Panc1 (cell line): ENCODE measurements around the gene DZIP3. TPM values are rescaled to one million over a fixed set of nuclear protein-coding genes. Genes with fewer than 3 reads are reported as not detected.

Experiments used
- ATAC-seq: fragments of 200-7000 bp; cut with Tn5 transposase; 2 replicates; pipeline ENCODE4 v1.9.1; 2020; ENCODE audit warnings: mild to moderate bottlenecking, moderate library complexity
- BruUV-seq: library from RNA; stranded (reverse); fragments of 400-500 nt; replicated peaks from 2 replicates; lab custom pipeline; 2021; lab: Mats Ljungman, UMichigan
- CTCF ChIA-PET: fragments of 300-600 bp; sonication (Branson Sonifier 250); formaldehyde crosslinking; loops from one replicate; lab custom pipeline; 2022; ENCODE audit warnings: antibody characterized with exemption; lab: Charles Lee
- POLR2A ChIA-PET: fragments of 300-600 bp; sonication (Branson Sonifier 250); formaldehyde crosslinking; loops from one replicate; lab custom pipeline; 2022; ENCODE audit warnings: antibody characterized with exemption; lab: Charles Lee
- DNase-seq: peaks from one replicate; pipeline ENCODE4 v3.0.0-alpha.2; 2010; ENCODE audit warnings: low read depth, low spot score
- H3K27ac ChIP-seq: 2 replicates; pipeline ENCODE4 v1.5.1; 2011; ENCODE audit warnings: mild to moderate bottlenecking, low read length, inconsistent platforms
- H3K27me3 ChIP-seq: fragments of 200-500 bp; sonication (Bioruptor generic); 2 replicates; pipeline ENCODE4 v1.6.0; 2014; ENCODE audit warnings: low read length, inconsistent platforms; ENCODE audit not compliant: control insufficient read depth, insufficient read depth
- H3K36me3 ChIP-seq: fragments of 200-500 bp; sonication (Bioruptor generic); 2 replicates; pipeline ENCODE4 v1.5.1; 2014; ENCODE audit warnings: inconsistent platforms, mild to moderate bottlenecking, low read length, moderate library complexity; ENCODE audit not compliant: control insufficient read depth, insufficient read depth
- H3K4me1 ChIP-seq: 2 replicates; pipeline ENCODE4 v1.5.1; 2011; ENCODE audit warnings: inconsistent platforms, mild to moderate bottlenecking, low read length, moderate library complexity; ENCODE audit not compliant: control insufficient read depth, insufficient read depth
- H3K4me3 ChIP-seq, 2 experiments: 2 replicates each; pipeline ENCODE4 v1.5.1; 2011 to 2012; ENCODE audit warnings: low read depth in 2 of 2, low read length in 2 of 2, mild to moderate bottlenecking in 2 of 2, inconsistent platforms in 1 of 2, moderate library complexity in 1 of 2
- H3K9me3 ChIP-seq: fragments of 200-500 bp; sonication (Bioruptor generic); 2 replicates; pipeline ENCODE4 v1.5.1; 2014; ENCODE audit warnings: low read depth, mild to moderate bottlenecking, inconsistent platforms, low read length, moderate library complexity; ENCODE audit not compliant: control insufficient read depth, insufficient read depth
- POLR2AphosphoS5 ChIP-seq: IDR thresholded peaks from 2 replicates; pipeline ENCODE4 v1.6.1; 2012; ENCODE audit warnings: mild to moderate bottlenecking, low read depth, low read length, moderate library complexity
- SIN3A ChIP-seq: IDR thresholded peaks from 2 replicates; pipeline ENCODE4 v1.6.1; 2012; ENCODE audit warnings: low read depth, mild to moderate bottlenecking, low read length, moderate library complexity, borderline replicate concordance; ENCODE audit not compliant: insufficient read depth
- TCF7L2 ChIP-seq: IDR thresholded peaks from 2 replicates; pipeline ENCODE4 v1.6.1; 2011; ENCODE audit warnings: mild to moderate bottlenecking, low read depth, low read length, inconsistent platforms
- in situ Hi-C: cut with HindIII; loops from 2 replicates; pipeline ENCODE4 v1.10.0; 2016; ENCODE audit warnings: low sequenced_read_pairs, low pct_unique_long_range_greater_than_20kb
- intact Hi-C: fragments of 100-400 bp; cut with micrococcal nuclease; formaldehyde crosslinking; loops from one replicate; pipeline ENCODE4 v1.10.0; 2022; ENCODE audit not compliant: unreplicated experiment
- total RNA-seq: library from RNA; stranded (reverse); gene quantifications from one replicate; pipeline ENCODE4 v1.2.1, GENCODE V29; 2021; ENCODE audit not compliant: unreplicated experiment
- TF ChIP-seq, protein P1 (sequence below): fragments of 450-650 bp; IDR thresholded peaks from 2 replicates; pipeline ENCODE4 v1.5.1; 2017; ENCODE audit warnings: mild to moderate bottlenecking
- TF ChIP-seq, protein P2 (sequence below), 2 experiments: IDR thresholded peaks; 2 replicates each; pipeline ENCODE4 v1.6.1; 2011 to 2012; ENCODE audit warnings: low read depth in 2 of 2, control low read depth in 1 of 2, low read length in 1 of 2, mild to moderate bottlenecking in 1 of 2, moderate library complexity in 1 of 2; ENCODE audit not compliant: insufficient read depth in 1 of 2

The DZIP3 gene
- total RNA-seq, 1 experiment from 2014 or later = 30.9 TPM

DNA sequence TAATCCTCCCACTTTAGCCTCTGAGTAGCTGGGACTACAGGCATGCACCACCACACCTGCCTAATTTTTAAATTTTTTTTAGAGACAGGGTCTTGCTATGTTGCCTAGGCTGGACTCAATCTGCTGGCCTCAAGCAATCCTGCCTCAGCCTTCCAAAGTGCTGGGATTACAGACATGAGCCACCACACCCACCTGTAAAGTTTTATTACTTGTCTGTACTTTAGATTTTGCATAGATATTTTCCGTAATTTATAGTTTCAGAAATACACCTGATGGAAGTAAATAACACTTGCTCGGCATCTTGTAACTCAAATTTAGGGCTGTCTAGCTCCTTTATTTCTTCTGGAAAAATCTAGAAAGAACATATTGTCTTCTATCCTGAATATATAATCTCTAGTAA is 5.8 kb downstream of the DZIP3 start:
- in situ Hi-C loops = no loop called here
- BruUV-seq = no TSS peak

DNA sequence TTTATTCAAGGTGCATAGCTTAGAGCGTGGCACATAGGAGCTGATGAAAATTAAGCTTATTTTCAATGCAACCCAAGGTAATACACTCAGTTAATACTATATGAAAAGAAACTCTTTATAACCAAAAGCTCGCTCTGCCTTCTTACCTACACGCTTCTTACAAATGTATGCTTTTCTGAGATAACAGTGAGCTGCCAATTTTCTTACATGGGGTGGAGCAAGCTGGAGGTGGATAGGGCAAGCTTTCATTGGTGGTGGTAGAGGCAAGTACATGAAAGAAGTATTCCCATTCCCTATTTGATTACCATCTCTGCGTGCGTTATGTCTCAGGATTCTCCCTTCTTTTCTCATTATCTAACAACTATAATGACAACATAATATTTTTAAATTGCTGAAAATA is 8.9 kb downstream of the DZIP3 start:
- intact Hi-C loops (no loop called here), in situ Hi-C loops (no loop called here)
- TF ChIP-seq, protein P1, sequence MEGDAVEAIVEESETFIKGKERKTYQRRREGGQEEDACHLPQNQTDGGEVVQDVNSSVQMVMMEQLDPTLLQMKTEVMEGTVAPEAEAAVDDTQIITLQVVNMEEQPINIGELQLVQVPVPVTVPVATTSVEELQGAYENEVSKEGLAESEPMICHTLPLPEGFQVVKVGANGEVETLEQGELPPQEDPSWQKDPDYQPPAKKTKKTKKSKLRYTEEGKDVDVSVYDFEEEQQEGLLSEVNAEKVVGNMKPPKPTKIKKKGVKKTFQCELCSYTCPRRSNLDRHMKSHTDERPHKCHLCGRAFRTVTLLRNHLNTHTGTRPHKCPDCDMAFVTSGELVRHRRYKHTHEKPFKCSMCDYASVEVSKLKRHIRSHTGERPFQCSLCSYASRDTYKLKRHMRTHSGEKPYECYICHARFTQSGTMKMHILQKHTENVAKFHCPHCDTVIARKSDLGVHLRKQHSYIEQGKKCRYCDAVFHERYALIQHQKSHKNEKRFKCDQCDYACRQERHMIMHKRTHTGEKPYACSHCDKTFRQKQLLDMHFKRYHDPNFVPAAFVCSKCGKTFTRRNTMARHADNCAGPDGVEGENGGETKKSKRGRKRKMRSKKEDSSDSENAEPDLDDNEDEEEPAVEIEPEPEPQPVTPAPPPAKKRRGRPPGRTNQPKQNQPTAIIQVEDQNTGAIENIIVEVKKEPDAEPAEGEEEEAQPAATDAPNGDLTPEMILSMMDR = no peak
- TF ChIP-seq SIN3A = no peak
- no peak for TF ChIP-seq POLR2AphosphoS5
- TF ChIP-seq, protein P2, sequence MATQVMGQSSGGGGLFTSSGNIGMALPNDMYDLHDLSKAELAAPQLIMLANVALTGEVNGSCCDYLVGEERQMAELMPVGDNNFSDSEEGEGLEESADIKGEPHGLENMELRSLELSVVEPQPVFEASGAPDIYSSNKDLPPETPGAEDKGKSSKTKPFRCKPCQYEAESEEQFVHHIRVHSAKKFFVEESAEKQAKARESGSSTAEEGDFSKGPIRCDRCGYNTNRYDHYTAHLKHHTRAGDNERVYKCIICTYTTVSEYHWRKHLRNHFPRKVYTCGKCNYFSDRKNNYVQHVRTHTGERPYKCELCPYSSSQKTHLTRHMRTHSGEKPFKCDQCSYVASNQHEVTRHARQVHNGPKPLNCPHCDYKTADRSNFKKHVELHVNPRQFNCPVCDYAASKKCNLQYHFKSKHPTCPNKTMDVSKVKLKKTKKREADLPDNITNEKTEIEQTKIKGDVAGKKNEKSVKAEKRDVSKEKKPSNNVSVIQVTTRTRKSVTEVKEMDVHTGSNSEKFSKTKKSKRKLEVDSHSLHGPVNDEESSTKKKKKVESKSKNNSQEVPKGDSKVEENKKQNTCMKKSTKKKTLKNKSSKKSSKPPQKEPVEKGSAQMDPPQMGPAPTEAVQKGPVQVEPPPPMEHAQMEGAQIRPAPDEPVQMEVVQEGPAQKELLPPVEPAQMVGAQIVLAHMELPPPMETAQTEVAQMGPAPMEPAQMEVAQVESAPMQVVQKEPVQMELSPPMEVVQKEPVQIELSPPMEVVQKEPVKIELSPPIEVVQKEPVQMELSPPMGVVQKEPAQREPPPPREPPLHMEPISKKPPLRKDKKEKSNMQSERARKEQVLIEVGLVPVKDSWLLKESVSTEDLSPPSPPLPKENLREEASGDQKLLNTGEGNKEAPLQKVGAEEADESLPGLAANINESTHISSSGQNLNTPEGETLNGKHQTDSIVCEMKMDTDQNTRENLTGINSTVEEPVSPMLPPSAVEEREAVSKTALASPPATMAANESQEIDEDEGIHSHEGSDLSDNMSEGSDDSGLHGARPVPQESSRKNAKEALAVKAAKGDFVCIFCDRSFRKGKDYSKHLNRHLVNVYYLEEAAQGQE (IDR thresholded peaks at IDR 0.05; ENCODE audit: insufficient read depth in 1 of 2, low read depth in 2 of 2, low read length in 1 of 2) = no peak
- no peak for TF ChIP-seq TCF7L2
- ChIA-PET CTCF (no interaction called here), POLR2A (interaction anchor here (1.3 kb wide), 1 partner anchor 9 kb away, joined by 6 read pairs; the partner anchor contains the start of genes CIP2A and DZIP3)
- no TSS peak for BruUV-seq
- no peaks in the 10 kb centered on the region for H3K4me1 ChIP-seq
- no peaks in the 10 kb centered on the region for H3K27me3 ChIP-seq
- H3K36me3 ChIP-seq = no peaks in the 10 kb centered on the region
- H3K4me3 ChIP-seq = no peak overlapping the region
- peaks cover 6% of the 10 kb centered on the region; the same call in 1 of the 2 replicates for H3K9me3 ChIP-seq
- ATAC-seq (no peak), DNase-seq (no peak)
- no peak overlapping the region for H3K27ac ChIP-seq

More for the DNA sequence above, 5.8 kb downstream of the DZIP3 start:
- H3K36me3 ChIP-seq = no peaks in the 10 kb centered on the region
- no peak for ATAC-seq
- peaks cover 5% of the 10 kb centered on the region; the same call in 1 of the 2 replicates for H3K4me1 ChIP-seq
- intact Hi-C loops = no loop called here
- no peak overlapping the region for H3K4me3 ChIP-seq
- TF ChIP-seq POLR2AphosphoS5 (no peak), TCF7L2 (no peak), SIN3A (no peak)
- TF ChIP-seq, protein P2 (IDR thresholded peaks at IDR 0.05; ENCODE audit: insufficient read depth in 1 of 2, low read depth in 2 of 2, low read length in 1 of 2) = no peak
- TF ChIP-seq, protein P1 = no peak
- DNase-seq = no peak
- ChIA-PET CTCF (no interaction called here), POLR2A (no interaction called here)
- no peaks in the 10 kb centered on the region for H3K27me3 ChIP-seq
- no peak overlapping the region for H3K27ac ChIP-seq
- no peaks in the 10 kb centered on the region for H3K9me3 ChIP-seq
